Measurements from ENCODE around the gene HACL1.

Gene HACL1

DNA sequence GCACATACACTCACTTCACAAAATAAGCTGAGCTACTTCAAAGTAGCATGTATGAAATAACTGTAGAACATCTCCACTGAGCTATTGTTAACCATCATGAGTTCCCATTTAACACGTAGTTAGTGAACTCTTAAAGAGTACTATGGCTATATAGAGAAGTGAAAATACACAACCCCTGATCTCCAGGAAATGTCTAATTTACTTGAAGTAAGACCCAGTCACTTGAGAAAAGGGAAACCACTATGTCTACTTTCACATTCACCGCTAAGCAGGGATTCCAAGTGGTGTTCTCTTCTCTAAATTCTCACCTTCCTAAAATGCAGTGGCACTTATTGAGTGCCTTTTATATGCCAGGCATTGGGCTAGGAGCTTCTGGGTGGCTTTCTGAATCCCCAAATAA is 44.9 kb downstream of the HACL1 start:
- ChIA-PET POLR2A (no interaction called here), CTCF (interaction anchor here (0.5 to 2.3 kb wide), 18 partner anchors 10 to 630 kb away, joined by 3 to 13 read pairs (median 4); partner anchors contain the start of genes EAF1 and METTL6)
- Histone ChIP-seq H3K9me3 (ENCODE audit: control insufficient read depth, insufficient read depth, low read depth, low read length) (no peaks in the 10 kb centered on the region), H3K27ac (ENCODE audit: extremely low read depth, low read depth, low read length) (no peak overlapping the region), H3K36me3 (ENCODE audit: control insufficient read depth in 2 of 2, insufficient read depth in 1 of 2, low read length in 2 of 2) (peaks cover 3 to 19% of the 10 kb centered on the region in 2 experiments; a peak in 2 of 3 replicates), H3K4me1 (ENCODE audit: control insufficient read depth, insufficient read depth, low read length) (no peaks in the 10 kb centered on the region), H3K4me3 (ENCODE audit: low read depth, low read length) (no peak overlapping the region)
- TF ChIP-seq PRDM1 (tag by site-specific recombination; IDR thresholded peaks at IDR 0.05) (0 out of 2 replicates have a peak, but pooled peaks have one; percentile 9), ZBTB21 (tag by site-specific recombination; IDR thresholded peaks at IDR 0.05) (no peak)

GRCh38 chr3:15553749-15554148 is 47.6 kb downstream of the HACL1 start:
- H3K27ac ChIP-seq (ENCODE audit: extremely low read depth, low read depth, low read length) = no peak overlapping the region
- ChIA-PET POLR2A (no interaction called here), CTCF (interaction anchor here (1.1 to 1.3 kb wide), 2 partner anchors 149 to 351 kb away, joined by 3 to 4 read pairs; no protein-coding TSS in a partner anchor)
- H3K4me3 ChIP-seq (ENCODE audit: low read depth, low read length) = no peak overlapping the region
- no peak for TF ChIP-seq ZNF146 (tag by site-specific recombination; IDR thresholded peaks at IDR 0.05)
- TF ChIP-seq ZNF654 (tag by site-specific recombination; IDR thresholded peaks at IDR 0.05; ENCODE audit: low read depth) = no peak
- TF ChIP-seq, protein P1, sequence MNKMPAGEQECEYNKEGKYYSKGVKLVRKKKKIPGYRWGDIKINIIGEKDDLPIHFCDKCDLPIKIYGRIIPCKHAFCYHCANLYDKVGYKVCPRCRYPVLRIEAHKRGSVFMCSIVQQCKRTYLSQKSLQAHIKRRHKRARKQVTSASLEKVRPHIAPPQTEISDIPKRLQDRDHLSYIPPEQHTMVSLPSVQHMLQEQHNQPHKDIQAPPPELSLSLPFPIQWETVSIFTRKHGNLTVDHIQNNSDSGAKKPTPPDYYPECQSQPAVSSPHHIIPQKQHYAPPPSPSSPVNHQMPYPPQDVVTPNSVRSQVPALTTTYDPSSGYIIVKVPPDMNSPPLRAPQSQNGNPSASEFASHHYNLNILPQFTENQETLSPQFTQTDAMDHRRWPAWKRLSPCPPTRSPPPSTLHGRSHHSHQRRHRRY (tag by site-specific recombination; IDR thresholded peaks at IDR 0.05) = no peak
- TF ChIP-seq GLI4 (tag by site-specific recombination; IDR thresholded peaks at IDR 0.05) = no peak
- no peak for TF ChIP-seq ZNF704 (tag by site-specific recombination; IDR thresholded peaks at IDR 0.05)
- TF ChIP-seq ZNF239 (tag by site-specific recombination; IDR thresholded peaks at IDR 0.05) = no peak
- TF ChIP-seq ZNF488 (tag by site-specific recombination; IDR thresholded peaks at IDR 0.05) = no peak
- no peaks in the 10 kb centered on the region for H3K9me3 ChIP-seq (ENCODE audit: control insufficient read depth, insufficient read depth, low read depth, low read length)
- no peaks in the 10 kb centered on the region for H3K4me1 ChIP-seq (ENCODE audit: control insufficient read depth, insufficient read depth, low read length)
- peaks cover 0 to 12% of the 10 kb centered on the region in 2 experiments; a peak in 2 of 3 replicates for H3K36me3 ChIP-seq (ENCODE audit: control insufficient read depth in 2 of 2, insufficient read depth in 1 of 2, low read length in 2 of 2)

GRCh38 chr3:15551902-15552301 is 49.5 kb downstream of the HACL1 start:
- H3K27ac ChIP-seq (ENCODE audit: extremely low read depth, low read depth, low read length) = no peak overlapping the region
- H3K4me1 ChIP-seq (ENCODE audit: control insufficient read depth, insufficient read depth, low read length) = no peaks in the 10 kb centered on the region
- no peaks in the 10 kb centered on the region for H3K9me3 ChIP-seq (ENCODE audit: control insufficient read depth, insufficient read depth, low read depth, low read length)
- ChIA-PET CTCF (no interaction called here), POLR2A (no interaction called here)
- no peak overlapping the region for H3K4me3 ChIP-seq (ENCODE audit: low read depth, low read length)
- peaks cover 0 to 12% of the 10 kb centered on the region in 2 experiments; a peak in 2 of 3 replicates for H3K36me3 ChIP-seq (ENCODE audit: control insufficient read depth in 2 of 2, insufficient read depth in 1 of 2, low read length in 2 of 2)
- no peak for TF ChIP-seq ZNF239 (tag by site-specific recombination; IDR thresholded peaks at IDR 0.05)
- TF ChIP-seq ZNF433 (tag by site-specific recombination; IDR thresholded peaks at IDR 0.05; ENCODE audit: low read depth) = no peak
- TF ChIP-seq ZBTB49 (tag by site-specific recombination; IDR thresholded peaks at IDR 0.05; ENCODE audit: low read depth) = no peak
- no peak for TF ChIP-seq ZNF621 (tag by site-specific recombination; IDR thresholded peaks at IDR 0.05)
- TF ChIP-seq ZNF514 (tag by site-specific recombination; IDR thresholded peaks at IDR 0.05) = no peak
- TF ChIP-seq, protein P2, sequence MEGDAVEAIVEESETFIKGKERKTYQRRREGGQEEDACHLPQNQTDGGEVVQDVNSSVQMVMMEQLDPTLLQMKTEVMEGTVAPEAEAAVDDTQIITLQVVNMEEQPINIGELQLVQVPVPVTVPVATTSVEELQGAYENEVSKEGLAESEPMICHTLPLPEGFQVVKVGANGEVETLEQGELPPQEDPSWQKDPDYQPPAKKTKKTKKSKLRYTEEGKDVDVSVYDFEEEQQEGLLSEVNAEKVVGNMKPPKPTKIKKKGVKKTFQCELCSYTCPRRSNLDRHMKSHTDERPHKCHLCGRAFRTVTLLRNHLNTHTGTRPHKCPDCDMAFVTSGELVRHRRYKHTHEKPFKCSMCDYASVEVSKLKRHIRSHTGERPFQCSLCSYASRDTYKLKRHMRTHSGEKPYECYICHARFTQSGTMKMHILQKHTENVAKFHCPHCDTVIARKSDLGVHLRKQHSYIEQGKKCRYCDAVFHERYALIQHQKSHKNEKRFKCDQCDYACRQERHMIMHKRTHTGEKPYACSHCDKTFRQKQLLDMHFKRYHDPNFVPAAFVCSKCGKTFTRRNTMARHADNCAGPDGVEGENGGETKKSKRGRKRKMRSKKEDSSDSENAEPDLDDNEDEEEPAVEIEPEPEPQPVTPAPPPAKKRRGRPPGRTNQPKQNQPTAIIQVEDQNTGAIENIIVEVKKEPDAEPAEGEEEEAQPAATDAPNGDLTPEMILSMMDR (tag by site-specific recombination; IDR thresholded peaks at IDR 0.05) = no peak
- no peak for TF ChIP-seq ELK4 (IDR thresholded peaks at IDR 0.05; ENCODE audit: borderline replicate concordance, low read depth, low read length)
- TF ChIP-seq ZFP3 (tag by site-specific recombination; IDR thresholded peaks at IDR 0.05; ENCODE audit: low read depth) = no peak
- TF ChIP-seq, protein P3, sequence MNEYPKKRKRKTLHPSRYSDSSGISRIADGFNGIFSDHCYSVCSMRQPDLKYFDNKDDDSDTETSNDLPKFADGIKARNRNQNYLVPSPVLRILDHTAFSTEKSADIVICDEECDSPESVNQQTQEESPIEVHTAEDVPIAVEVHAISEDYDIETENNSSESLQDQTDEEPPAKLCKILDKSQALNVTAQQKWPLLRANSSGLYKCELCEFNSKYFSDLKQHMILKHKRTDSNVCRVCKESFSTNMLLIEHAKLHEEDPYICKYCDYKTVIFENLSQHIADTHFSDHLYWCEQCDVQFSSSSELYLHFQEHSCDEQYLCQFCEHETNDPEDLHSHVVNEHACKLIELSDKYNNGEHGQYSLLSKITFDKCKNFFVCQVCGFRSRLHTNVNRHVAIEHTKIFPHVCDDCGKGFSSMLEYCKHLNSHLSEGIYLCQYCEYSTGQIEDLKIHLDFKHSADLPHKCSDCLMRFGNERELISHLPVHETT (tag by site-specific recombination; IDR thresholded peaks at IDR 0.05) = no peak
- no peak for TF ChIP-seq ZBTB7A (tag by site-specific recombination; IDR thresholded peaks at IDR 0.05; ENCODE audit: low read depth)
- no peak for TF ChIP-seq ZNF174 (tag by site-specific recombination; IDR thresholded peaks at IDR 0.05)
- TF ChIP-seq ZIC2 (tag by site-specific recombination; IDR thresholded peaks at IDR 0.05) = no peak
- no peak for TF ChIP-seq ZNF830 (tag by site-specific recombination; IDR thresholded peaks at IDR 0.05; ENCODE audit: low read depth)
- TF ChIP-seq ZNF664 (tag by site-specific recombination; IDR thresholded peaks at IDR 0.05) = no peak

Measured in HEK293 (cell line).